ENCODE results near the gene CDC42EP1.
"Not testable (repeated sequence)": the region's sequence is repeated elsewhere in the genome, so short reads cannot be mapped to it uniquely, and the experiment has no call there.

The CDC42EP1 gene

DNA sequence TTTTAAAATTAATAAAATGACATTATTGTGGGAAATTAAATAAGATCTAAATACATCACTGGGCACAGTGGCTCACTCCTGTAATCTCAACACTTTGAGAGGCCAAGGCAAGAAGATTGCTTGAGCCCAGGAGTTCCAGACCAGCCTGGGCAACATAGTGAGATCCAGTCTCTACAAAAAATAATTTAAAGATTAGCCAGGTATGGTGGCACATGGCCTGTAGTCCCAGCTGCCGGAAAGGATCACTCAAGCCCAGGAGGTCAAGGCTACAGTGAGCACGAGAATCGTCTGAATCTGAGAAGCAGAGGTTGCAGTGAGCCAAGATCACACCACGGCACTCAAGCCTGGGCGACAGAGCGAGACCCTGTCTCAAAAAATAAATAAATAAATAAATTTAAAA lies 25.1 kb upstream of the CDC42EP1 start:
- no peak for DNase-seq

GRCh38 chr22:37538590-37539357 lies 21.5 kb upstream of the CDC42EP1 start:
- DNase-seq: peak; percentile 62

DNA sequence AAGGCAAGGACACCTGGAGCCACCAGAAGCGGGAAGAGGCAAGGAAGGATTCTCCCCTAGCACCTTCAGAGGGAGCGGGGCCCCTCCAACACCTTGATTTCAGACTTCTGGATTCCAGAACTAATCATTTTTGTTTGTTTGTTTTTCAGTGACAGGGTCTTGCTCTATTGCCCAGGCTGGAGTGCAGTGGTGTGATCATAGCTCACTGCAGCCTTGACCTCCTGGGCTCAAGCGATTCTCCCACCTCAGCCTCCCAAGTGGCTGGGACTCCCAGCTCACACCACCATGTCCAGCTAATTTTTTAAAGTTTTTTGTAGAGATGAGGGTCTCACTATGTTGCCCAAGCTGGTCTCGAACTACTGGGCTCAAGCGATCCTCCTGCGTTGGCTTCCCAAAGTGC lies 20.5 kb upstream of the CDC42EP1 start:
- not testable (repeated sequence) for DNase-seq

DNA sequence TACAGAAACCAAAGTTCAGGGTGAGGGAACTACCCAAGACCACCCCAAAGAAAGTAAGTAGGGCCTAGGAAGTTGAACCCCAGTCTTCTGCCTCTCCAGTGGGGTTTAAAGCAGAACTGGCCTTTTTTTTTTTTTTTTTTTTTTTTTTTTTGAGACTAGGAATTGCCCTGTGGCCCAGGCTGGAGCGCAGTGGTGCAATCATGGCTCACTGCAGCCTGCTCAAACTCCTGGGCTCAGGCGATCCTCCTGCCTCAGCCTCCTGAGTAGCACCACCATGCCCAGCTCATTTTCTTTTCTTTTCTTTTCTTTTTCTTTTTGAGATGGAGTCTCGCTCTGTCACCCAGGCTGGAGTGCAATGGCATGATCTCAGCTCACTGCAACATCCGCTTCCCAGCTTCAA lies 17.9 kb upstream of the CDC42EP1 start:
- DNase-seq: not testable (repeated sequence)

- no peak for DNase-seq
These were observed 17.3 kb upstream of the CDC42EP1 start for GRCh38 chr22:37542959-37543358.

DNA sequence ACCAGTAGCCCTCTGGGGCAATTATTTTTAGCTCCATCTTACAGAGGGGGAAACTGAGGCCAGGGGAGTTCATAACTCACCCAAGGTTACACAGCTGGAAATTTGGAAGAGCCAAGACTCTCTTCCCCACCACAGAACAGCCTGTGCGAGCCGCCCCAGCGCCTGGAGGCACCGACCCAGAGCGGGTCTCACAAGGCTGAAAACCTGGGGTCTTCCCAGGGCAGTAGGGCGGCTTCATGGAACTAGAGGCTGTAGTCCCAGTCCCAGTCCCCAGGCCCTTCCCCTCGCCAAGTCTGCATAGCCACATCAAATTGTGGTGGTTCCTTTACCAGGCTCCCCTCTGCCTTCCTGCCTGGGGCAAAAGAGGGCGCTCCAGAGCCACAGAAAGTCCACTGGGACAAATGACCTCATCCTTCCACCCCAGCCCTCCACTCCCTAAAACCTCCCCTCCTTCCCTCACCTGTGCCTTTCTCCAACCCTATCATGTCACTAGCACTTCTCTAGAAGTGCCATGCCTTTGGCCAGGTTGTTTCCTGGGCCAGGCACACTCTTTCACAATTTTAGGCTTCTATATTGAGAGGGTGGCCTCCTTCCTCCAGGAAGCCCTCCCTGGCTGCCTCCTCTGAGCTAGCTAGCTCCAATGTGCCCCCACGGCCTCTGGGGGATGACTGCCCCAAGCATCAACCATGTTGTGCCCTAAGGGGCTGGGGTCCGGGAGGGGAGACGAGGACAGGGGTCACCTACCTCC lies 15.2 kb upstream of the CDC42EP1 start:
- DNase-seq: no peak

GRCh38 chr22:37545703-37546436 lies 14.4 kb upstream of the CDC42EP1 start:
- DNase-seq: no peak

DNA sequence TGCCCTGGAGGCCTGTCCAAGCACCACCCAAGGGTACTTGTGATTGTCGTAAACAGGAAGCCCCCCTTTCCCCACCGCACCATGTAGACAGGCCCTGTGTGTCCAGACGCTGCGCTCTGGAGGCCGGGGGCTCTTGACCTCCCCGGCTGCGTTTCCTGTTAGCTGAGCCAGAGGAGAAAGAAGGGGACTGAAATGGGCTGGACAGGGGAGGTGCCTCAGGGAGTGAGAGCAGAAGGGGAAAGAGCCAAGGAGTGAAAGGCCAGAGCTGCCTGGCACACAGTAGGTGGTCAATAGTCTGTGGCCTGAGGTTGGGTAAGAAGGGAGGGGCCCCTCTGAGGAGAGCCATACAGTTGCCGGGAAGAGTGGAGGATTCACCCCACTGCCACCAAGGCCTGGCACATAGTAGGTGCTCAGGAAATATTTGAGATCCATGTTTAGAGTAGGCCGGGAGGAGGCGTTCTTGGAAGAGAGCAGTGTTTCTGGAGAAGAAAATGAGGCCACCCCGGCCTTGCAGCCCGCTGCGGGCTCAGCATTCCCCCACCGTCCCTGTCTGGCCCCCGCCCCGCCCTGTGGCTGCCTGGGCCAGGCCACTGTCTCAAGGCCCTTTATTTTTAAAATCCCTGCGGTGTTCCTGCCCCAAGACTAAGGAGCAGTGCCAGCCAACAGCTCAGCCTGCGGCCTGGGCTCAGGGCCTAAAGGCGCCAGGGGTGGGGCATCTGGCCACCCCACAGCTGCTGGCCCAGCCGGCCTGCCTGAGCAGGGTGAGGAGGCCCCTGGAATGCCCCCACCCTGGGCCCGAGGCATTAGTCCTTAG lies 13.6 kb upstream of the CDC42EP1 start:
- no peak for DNase-seq

- DNase-seq: no peak
These were observed 13.0 kb upstream of the CDC42EP1 start for GRCh38 chr22:37547251-37547741.

DNA sequence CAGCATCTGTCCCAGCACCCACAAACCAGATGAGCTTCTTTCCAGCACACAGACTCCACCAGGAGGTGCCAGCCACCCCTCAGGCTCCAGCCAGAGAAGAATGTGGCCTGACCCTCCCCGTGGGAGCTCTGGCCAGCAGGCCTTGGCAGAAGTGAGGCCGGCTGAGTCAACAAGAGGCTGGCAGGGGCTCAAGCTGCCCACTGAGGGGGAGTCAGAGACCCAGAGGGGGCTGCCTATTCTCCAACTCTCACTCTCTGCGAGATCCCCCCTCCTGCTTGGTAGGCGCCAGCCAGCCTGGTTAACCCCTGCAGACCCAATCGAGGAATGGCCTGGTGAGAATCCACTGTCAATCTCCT lies 10.6 kb upstream of the CDC42EP1 start:
- no peak for DNase-seq

GRCh38 chr22:37550921-37551320 lies 9.4 kb upstream of the CDC42EP1 start:
- DNase-seq: not testable (repeated sequence)

- DNase-seq: no peak
These were observed 8.3 kb upstream of the CDC42EP1 start for GRCh38 chr22:37551981-37552380.

DNA sequence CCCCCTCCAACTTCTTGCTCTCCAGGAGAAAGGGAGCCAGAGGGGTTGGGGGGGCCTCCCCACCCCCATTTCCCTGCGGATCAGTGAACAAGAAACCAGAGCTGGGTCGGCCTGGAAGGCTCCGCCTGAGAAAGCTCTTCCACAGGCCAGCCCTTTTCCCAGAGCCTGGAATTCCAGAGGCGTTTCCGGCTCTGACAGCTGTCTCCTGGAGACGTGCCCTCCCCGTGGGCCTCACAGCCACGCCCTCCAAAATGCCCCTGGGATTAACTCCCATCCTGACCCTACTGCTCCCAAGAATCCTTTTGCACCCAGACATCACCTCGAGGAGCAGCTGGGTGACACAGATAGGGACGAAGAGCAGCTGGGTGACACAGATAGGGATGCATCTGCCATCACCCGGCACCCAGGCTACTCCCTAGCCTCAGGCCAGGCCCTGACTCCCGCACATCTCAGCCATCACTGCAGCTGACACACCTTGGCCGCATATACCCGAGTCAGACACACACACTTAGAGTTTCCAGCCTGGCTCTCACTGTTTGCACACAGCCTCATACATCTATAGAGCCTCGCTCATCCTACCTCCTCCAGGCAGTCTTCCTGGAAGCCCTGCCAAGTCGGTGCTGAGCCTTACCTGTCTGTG lies 7.6 kb upstream of the CDC42EP1 start:
- no peak for DNase-seq

DNA sequence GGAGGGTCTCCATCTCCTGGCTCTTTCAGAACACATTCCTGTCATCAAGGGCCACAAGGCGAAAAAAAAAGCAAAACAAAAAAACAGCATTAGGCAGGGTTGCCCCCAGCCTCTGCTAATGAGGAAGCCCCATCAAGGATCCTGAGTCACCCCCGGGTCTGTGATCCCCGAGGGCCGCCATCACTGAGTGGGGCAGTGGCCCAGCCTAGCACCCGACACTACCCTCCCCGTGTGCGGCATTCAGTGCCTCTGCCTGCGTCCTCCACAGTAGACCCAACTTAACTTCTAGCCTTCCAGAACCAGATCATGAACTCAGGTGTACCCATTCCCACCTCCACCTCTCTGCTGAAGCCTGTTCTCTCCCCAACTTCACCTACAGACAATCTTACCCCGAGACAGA lies 6.6 kb upstream of the CDC42EP1 start:
- DNase-seq: no peak

GRCh38 chr22:37555029-37555428 lies 5.3 kb upstream of the CDC42EP1 start:
- no peak for DNase-seq

DNA sequence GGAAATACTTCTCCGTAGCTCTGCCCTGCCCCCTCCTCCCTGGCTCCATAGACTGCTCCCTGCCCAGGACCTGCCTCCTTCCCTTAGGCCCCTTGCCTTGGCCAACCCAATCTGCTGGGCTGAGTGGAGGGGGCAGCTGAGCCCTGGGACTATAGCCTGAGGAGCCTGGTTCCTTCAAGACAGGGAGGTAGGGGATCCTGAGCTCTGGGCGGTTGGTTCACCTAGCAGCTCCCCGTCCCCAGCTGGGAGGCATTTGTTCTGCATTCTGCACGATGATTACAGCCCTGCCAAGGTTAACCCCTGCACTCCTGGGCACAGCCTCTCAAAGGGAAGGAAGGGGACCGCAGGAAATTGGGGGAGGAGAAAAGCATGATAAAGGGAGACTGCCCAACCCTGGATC lies 3.6 kb upstream of the CDC42EP1 start:
- DNase-seq: no peak

DNA sequence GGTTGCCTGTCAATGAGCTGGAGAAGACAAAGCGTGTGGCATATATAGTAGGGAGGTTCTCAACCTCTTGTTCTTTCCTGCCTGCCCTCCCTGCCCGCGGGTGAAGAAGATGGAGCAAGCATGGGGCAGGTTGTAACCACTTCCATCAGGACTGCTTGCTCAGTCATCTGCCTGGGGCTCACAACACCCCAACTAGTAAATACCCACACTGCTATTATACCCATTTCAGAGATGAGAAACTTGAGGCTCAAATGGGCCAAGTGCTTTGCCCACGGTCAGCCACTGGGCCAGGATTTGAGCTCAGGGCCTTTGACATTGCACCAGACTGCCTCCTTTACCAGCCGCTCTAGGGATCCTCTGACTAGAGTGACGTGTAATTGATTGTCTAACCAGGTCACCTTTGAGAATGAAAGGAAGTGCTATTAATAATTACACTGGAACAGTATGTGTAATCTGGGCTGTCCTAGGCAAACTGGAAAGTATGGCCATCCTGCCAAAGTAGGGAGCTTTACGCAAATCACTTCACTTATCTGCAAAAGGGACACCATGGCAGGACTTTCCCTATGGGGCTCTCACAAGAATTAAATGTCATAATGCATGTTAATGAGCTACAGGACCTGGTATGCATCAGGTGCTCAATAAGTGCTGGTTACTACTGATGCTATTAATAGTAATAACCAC lies 2.8 kb upstream of the CDC42EP1 start:
- DNase-seq: no peak

DNA sequence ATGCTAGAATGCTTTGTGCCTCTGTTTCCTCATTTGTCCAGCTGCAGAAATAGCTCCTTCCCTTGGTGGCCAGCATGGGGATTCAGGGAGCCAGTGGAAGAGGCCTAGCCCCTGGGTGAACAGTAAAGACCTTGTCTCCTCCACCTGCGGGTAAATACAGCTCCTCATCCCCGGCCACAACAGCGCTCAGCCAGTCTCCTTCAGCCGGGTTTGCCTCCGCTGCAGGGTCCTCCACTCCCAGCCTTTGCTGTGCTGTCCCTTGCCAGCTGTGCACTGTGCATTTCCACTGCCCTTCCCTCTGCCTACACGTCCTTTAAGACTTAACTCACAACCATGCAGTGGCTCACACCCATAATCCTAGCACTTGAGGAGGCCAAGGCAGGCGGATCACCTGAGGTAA lies 1.5 kb upstream of the CDC42EP1 start:
- no peak for DNase-seq

- DNase-seq: no peak
These were observed 769 bp upstream of the CDC42EP1 start for GRCh38 chr22:37559521-37559900.

GRCh38 chr22:37560608-37561211 lies 430 bp downstream of the CDC42EP1 start:
- no peak for DNase-seq
